Gastroesophageal sphincter (tissue), 4 donors: ENCODE results near the gene STAT5B. TPM values are rescaled to one million over a fixed set of nuclear protein-coding genes. Genes with fewer than 3 reads are reported as not detected.
A peak's percentile ranks its signal among the peaks of the same experiment; 100 is the strongest.
"Not testable (repeated sequence)": the region's sequence is repeated elsewhere in the genome, so short reads cannot be mapped to it uniquely, and the experiment has no call there.

Source experiments
- ATAC-seq: fragments of 150-250 bp; one replicate; pipeline ENCODE4 v1.9.1; 2016; ENCODE audit warnings: mild to moderate bottlenecking, moderate library complexity
- H3K27ac ChIP-seq, 4 donors: fragments of 200-600 bp; sonication (generic) in 3 of 4; 1 replicate in 3 of 4; 2 replicates in 1 of 4; pipeline ENCODE4 v1.5.1; 2016 to 2019
- H3K27me3 ChIP-seq: fragments of 200-600 bp; sonication (generic); one replicate; pipeline ENCODE4 v1.5.1; 2019
- H3K36me3 ChIP-seq, 2 donors: fragments of 200-600 bp; sonication (generic); one replicate each; pipeline ENCODE4 v1.5.1; 2019; ENCODE audit warnings: control low read depth in 1 of 2
- H3K4me1 ChIP-seq, 3 donors: fragments of 200-600 bp; sonication (generic); 1 replicate in 2 of 3; 2 replicates in 1 of 3; pipeline ENCODE4 v1.5.1; 2016 to 2019; ENCODE audit warnings: control low read depth in 2 of 3
- H3K4me3 ChIP-seq, 2 donors: fragments of 200-600 bp; sonication (generic); one replicate each; pipeline ENCODE4 v1.5.1; 2019; ENCODE audit warnings: mild to moderate bottlenecking in 1 of 2, moderate library complexity in 1 of 2
- H3K9me3 ChIP-seq, 3 donors: fragments of 200-600 bp; sonication (generic); one replicate each; pipeline ENCODE4 v1.5.1; 2017 to 2019; ENCODE audit warnings: control low read depth in 2 of 3
- CTCF ChIP-seq, 4 experiments: fragments of 200-600 bp in 2 of 4; fragments of 450-650 bp in 2 of 4; sonication (generic) in 1 of 4; IDR thresholded peaks; one replicate each; pipeline ENCODE4 v1.5.1; 2017 to 2019; ENCODE audit warnings: antibody characterized with exemption in 4 of 4, mild to moderate bottlenecking in 2 of 4, moderate library complexity in 2 of 4
- EP300 ChIP-seq: sonication (generic); formaldehyde crosslinking; IDR thresholded peaks from one replicate; pipeline ENCODE4 v1.6.1; 2017; ENCODE audit warnings: antibody characterized with exemption, mild to moderate bottlenecking
- POLR2A ChIP-seq, 2 donors: fragments of 450-650 bp; IDR thresholded peaks; one replicate each; pipeline ENCODE4 v1.6.1; 2017; ENCODE audit warnings: antibody characterized with exemption in 2 of 2, mild to moderate bottlenecking in 2 of 2, moderate library complexity in 1 of 2
- POLR2AphosphoS5 ChIP-seq: sonication (generic); formaldehyde crosslinking; IDR thresholded peaks from one replicate; pipeline ENCODE4 v1.6.1; 2017; ENCODE audit warnings: antibody characterized with exemption
- WGBS, 2 donors: methylation state at CpG; one replicate each; pipeline ENCODE4 v1.1.5; 2018; ENCODE audit warnings: low coverage in 1 of 2; 5-methylcytosine and 5-hydroxymethylcytosine counted together
- total RNA-seq, 4 donors: library from RNA; depleted of rRNA; stranded (reverse); fragments of >200 nt; gene quantifications; one replicate each; pipeline ENCODE4 v1.1.0, GENCODE V29; 2016

The STAT5B gene
- total RNA-seq, 4 donors from 2014 or later, result 73.3 to 98.3 (median 95.6) TPM

GRCh38 chr17:42187833-42188232 is 88.4 kb downstream of the STAT5B start:
- Histone ChIP-seq H3K4me1 (peaks cover 0 to 32% (median 7%) of the 10 kb centered on the region in 3 donors), H3K27ac (no peak overlapping the region), H3K4me3 (no peak overlapping the region), H3K36me3 (peaks cover 0 to 21% of the 10 kb centered on the region in 2 donors), H3K9me3 (no peaks in the 10 kb centered on the region), H3K27me3 (peaks cover 2% of the 10 kb centered on the region)
- no peak for TF ChIP-seq CTCF (IDR thresholded peaks at IDR 0.05)
- no peak for TF ChIP-seq POLR2AphosphoS5
- no peak for TF ChIP-seq EP300
- no peak for TF ChIP-seq POLR2A (IDR thresholded peaks at IDR 0.05)
- ATAC-seq, result no peak
- WGBS, 2 donors, result 57 to 100% methylated on average over 1 of the region's 2 CpGs

DNA sequence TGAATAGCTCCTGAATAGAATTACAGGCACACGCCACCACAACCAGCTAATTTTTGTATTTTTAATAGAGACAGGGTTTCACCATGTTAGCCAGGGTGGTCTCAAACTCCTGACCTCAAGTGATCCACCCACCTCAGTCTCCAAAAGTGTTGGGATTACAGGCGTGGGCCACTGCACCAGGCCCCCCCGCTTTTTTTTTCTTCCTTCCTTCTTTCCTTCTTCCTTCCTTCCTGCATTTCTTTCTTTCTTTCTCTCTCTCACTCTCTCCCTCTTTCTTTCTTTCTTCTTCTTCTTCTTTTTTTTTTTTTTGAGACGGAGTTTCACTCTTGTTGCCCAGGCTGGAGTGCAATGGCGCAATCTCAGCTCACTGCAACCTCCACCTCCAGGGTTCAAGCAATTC is 90.0 kb downstream of the STAT5B start:
- H3K9me3 ChIP-seq, H3K4me3 ChIP-seq, H3K27ac ChIP-seq, ATAC-seq: not testable (repeated sequence)
- WGBS, 2 donors, result 79 to 88% methylated on average over 3 to 4 of the region's 5 CpGs
- Histone ChIP-seq H3K36me3 (peaks cover 0 to 16% of the 10 kb centered on the region in 2 donors), H3K4me1 (peaks cover 0 to 30% (median 10%) of the 10 kb centered on the region in 3 donors), H3K27me3 (peaks cover 19% of the 10 kb centered on the region)

- Histone ChIP-seq H3K27ac (no peak overlapping the region), H3K4me1 (peaks cover 0 to 36% (median 16%) of the 10 kb centered on the region in 3 donors), H3K9me3 (no peaks in the 10 kb centered on the region), H3K36me3 (peaks cover 0 to 10% of the 10 kb centered on the region in 2 donors), H3K27me3 (peaks cover 25% of the 10 kb centered on the region), H3K4me3 (no peak overlapping the region)
- no peak for ATAC-seq
- WGBS, 2 donors, result 60% methylated on average over 1 of the region's 7 CpGs; no CpG with 5 or more reads in 1 of the 2 donors
- TF ChIP-seq POLR2A (IDR thresholded peaks at IDR 0.05) (no peak), CTCF (IDR thresholded peaks at IDR 0.05) (no peak), POLR2AphosphoS5 (no peak), EP300 (no peak)
Measured at GRCh38 chr17:42185621-42185930, 90.6 kb downstream of the STAT5B start.

- WGBS, 2 donors, result 69% methylated on average over 5 of the region's 11 CpGs; no CpG with 5 or more reads in 1 of the 2 donors
- peaks cover 0 to 42% (median 20%) of the 10 kb centered on the region in 3 donors for H3K4me1 ChIP-seq
- no peaks in the 10 kb centered on the region for H3K9me3 ChIP-seq
- TF ChIP-seq EP300, result no peak
- no peak for TF ChIP-seq POLR2AphosphoS5
- TF ChIP-seq POLR2A (IDR thresholded peaks at IDR 0.05), result no peak
- TF ChIP-seq CTCF (IDR thresholded peaks at IDR 0.05), result no peak
- H3K27ac ChIP-seq, result peak within 1 kb of the TSS in 2 of 4 donors; percentile 72 to 75
- peaks cover 0 to 3% of the 10 kb centered on the region in 2 donors for H3K36me3 ChIP-seq
- ATAC-seq, result no peak
- H3K27me3 ChIP-seq, result peaks cover 31% of the 10 kb centered on the region
- peak within 1 kb of the TSS; percentile 31 to 54 for H3K4me3 ChIP-seq
Measured at GRCh38 chr17:42184713-42185620, 91.2 kb downstream of the STAT5B start, which contains the start of gene HCRT. Gene HCRT (minus strand): TSS chr17:42185452. CDS start chr17:42185365, 87 bp downstream.

GRCh38 chr17:42183741-42184711 is 92.2 kb downstream of the STAT5B start:
- H3K4me3 ChIP-seq, result peak overlapping the region; percentile 31 to 54
- peak overlapping the region in 3 of 4 donors; percentile 63 to 75 (median 72) for H3K27ac ChIP-seq
- TF ChIP-seq EP300 (no peak), CTCF (IDR thresholded peaks at IDR 0.05) (peak in 3 of 4 experiments; percentile 86 to 95 (median 90)), POLR2AphosphoS5 (peak; percentile 13), POLR2A (IDR thresholded peaks at IDR 0.05) (peak; percentile 27 to 57)
- ATAC-seq, result peak; percentile 88
- 10 to 18% methylated on average over 5 to 14 of the region's 83 CpGs for WGBS, 2 donors
- H3K9me3 ChIP-seq, result no peaks in the 10 kb centered on the region
- H3K36me3 ChIP-seq, result no peaks in the 10 kb centered on the region
- peaks cover 0 to 43% (median 20%) of the 10 kb centered on the region in 3 donors for H3K4me1 ChIP-seq
- H3K27me3 ChIP-seq, result peaks cover 40% of the 10 kb centered on the region
